ENCODE results near the gene PRSS27. TPM values are rescaled to one million over a fixed set of nuclear protein-coding genes. Genes with fewer than 3 reads are reported as not detected.

PRSS27 gene
- polyA plus RNA-seq, 1 donor (not counting 4 experiments of a cell fraction or from before 2014, with no cell fraction given): 0.20 TPM

GRCh38 chr16:2767891-2768290, 47.9 kb upstream of the PRSS27 start:
- H3K4me2 ChIP-seq (ENCODE audit: control insufficient read depth, extremely low read depth, insufficient read depth, low read depth, low read length): no peak overlapping the region
- H3K36me3 ChIP-seq (ENCODE audit: control insufficient read depth in 2 of 2, extremely low read depth in 1 of 2, insufficient read depth in 2 of 2, low read length in 2 of 2): peaks cover 70 to 87% of the 10 kb centered on the region in 2 experiments

DNA sequence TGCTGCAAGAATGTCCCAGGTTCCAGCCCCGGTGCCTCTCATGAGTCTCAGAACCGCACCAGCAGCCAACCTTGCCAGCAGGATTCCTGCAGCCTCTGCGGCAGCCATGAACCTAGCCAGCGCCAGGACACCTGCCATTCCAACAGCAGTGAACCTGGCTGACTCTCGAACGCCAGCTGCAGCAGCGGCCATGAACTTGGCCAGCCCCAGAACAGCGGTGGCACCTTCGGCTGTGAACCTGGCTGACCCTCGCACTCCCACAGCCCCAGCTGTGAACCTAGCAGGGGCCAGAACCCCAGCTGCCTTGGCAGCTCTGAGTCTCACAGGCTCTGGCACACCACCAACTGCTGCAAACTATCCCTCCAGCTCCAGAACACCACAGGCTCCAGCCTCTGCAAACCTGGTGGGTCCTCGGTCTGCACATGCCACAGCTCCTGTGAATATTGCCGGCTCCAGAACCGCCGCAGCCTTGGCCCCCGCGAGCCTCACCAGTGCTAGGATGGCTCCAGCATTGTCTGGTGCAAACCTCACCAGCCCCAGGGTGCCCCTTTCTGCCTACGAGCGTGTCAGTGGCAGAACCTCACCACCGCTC, 47.2 kb upstream of the PRSS27 start:
- Histone ChIP-seq H3K27me3 (ENCODE audit: control insufficient read depth, extremely low read depth, insufficient read depth, low read length) (no peaks in the 10 kb centered on the region), H2AFZ (ENCODE audit: control insufficient read depth, low read length) (no peak overlapping the region), H3K4me3 (ENCODE audit: control insufficient read depth in 2 of 3, extremely low read depth in 1 of 3, insufficient read depth in 2 of 3, low read depth in 1 of 3, low read length in 3 of 3) (no peak overlapping the region), H3K36me3 (ENCODE audit: control insufficient read depth in 2 of 2, extremely low read depth in 1 of 2, insufficient read depth in 2 of 2, low read length in 2 of 2) (peaks cover 71 to 93% of the 10 kb centered on the region in 2 experiments), H3K9me3 (ENCODE audit: control insufficient read depth, low read depth, low read length) (no peaks in the 10 kb centered on the region), H3K9ac (ENCODE audit: control insufficient read depth, extremely low read depth, insufficient read depth, low read length) (no peak overlapping the region), H3K27ac (ENCODE audit: control insufficient read depth, insufficient read depth, low read length) (no peak overlapping the region), H3K79me2 (ENCODE audit: control insufficient read depth, insufficient read depth, low read length) (peaks cover 69% of the 10 kb centered on the region), H3K4me1 (ENCODE audit: control insufficient read depth, extremely low read depth, insufficient read depth, low read length) (peaks cover 9% of the 10 kb centered on the region), H3K4me2 (ENCODE audit: control insufficient read depth, extremely low read depth, insufficient read depth, low read depth, low read length) (no peak overlapping the region), H4K20me1 (ENCODE audit: control insufficient read depth, extremely low read depth, insufficient read depth, low read length) (peaks cover 37% of the 10 kb centered on the region), H3K9me1 (ENCODE audit: control insufficient read depth, extremely low read depth, insufficient read depth, low read length) (no peaks in the 10 kb centered on the region)
- dilution Hi-C loops (cut with MboI; ENCODE audit: extremely low pct_ligation_motif_present, low sequenced_read_pairs): no loop called here
- TF ChIP-seq EZH2 (IDR thresholded peaks at IDR 0.05; ENCODE audit: low read length): no peak
- TF ChIP-seq CTCF (optimal IDR thresholded peaks at IDR 0.05 in 1 of 3, IDR thresholded peaks at IDR 0.05 in 1 of 3, conservative IDR thresholded peaks at IDR 0.05 in 1 of 3; ENCODE audit: extremely low read depth in 1 of 3, insufficient read depth in 2 of 3, low read length in 3 of 3): no peak
- DNase-seq (ENCODE audit: low read depth, low spot score): no peak
- FAIRE-seq: no peak

More at GRCh38 chr16:2767891-2768290, 47.9 kb upstream of the PRSS27 start:
- FAIRE-seq: no peak
- TF ChIP-seq EZH2 (IDR thresholded peaks at IDR 0.05; ENCODE audit: low read length) (no peak), CTCF (optimal IDR thresholded peaks at IDR 0.05 in 1 of 3, IDR thresholded peaks at IDR 0.05 in 1 of 3, conservative IDR thresholded peaks at IDR 0.05 in 1 of 3; ENCODE audit: extremely low read depth in 1 of 3, insufficient read depth in 2 of 3, low read length in 3 of 3) (no peak)
- Histone ChIP-seq H3K27me3 (ENCODE audit: control insufficient read depth, extremely low read depth, insufficient read depth, low read length) (no peaks in the 10 kb centered on the region), H2AFZ (ENCODE audit: control insufficient read depth, low read length) (no peak overlapping the region), H3K4me3 (ENCODE audit: control insufficient read depth in 2 of 3, extremely low read depth in 1 of 3, insufficient read depth in 2 of 3, low read depth in 1 of 3, low read length in 3 of 3) (no peak overlapping the region), H3K9ac (ENCODE audit: control insufficient read depth, extremely low read depth, insufficient read depth, low read length) (no peak overlapping the region), H4K20me1 (ENCODE audit: control insufficient read depth, extremely low read depth, insufficient read depth, low read length) (peaks cover 37% of the 10 kb centered on the region), H3K79me2 (ENCODE audit: control insufficient read depth, insufficient read depth, low read length) (peaks cover 63% of the 10 kb centered on the region), H3K9me3 (ENCODE audit: control insufficient read depth, low read depth, low read length) (no peaks in the 10 kb centered on the region), H3K27ac (ENCODE audit: control insufficient read depth, insufficient read depth, low read length) (no peak overlapping the region), H3K4me1 (ENCODE audit: control insufficient read depth, extremely low read depth, insufficient read depth, low read length) (peaks cover 9% of the 10 kb centered on the region), H3K9me1 (ENCODE audit: control insufficient read depth, extremely low read depth, insufficient read depth, low read length) (no peaks in the 10 kb centered on the region)
- no peak for DNase-seq (ENCODE audit: low read depth, low spot score)
- dilution Hi-C loops (cut with MboI; ENCODE audit: extremely low pct_ligation_motif_present, low sequenced_read_pairs): no loop called here
